SH-SY5Y (cell line): ENCODE results near the gene ZNF26.

Experiments used
- GATA2 ChIP-seq: IDR thresholded peaks from 2 replicates; pipeline ENCODE4 v1.6.1; 2011; ENCODE audit warnings: mild to moderate bottlenecking, low read depth, low read length
- GATA3 ChIP-seq: IDR thresholded peaks from 2 replicates; pipeline ENCODE4 v1.6.1; 2011; ENCODE audit warnings: low read depth, mild to moderate bottlenecking, low read length, moderate library complexity

GRCh38 chr12:132941336-132941954 is 44.7 kb upstream of the ZNF26 start:
- no peak for TF ChIP-seq GATA2
- TF ChIP-seq GATA3, result no peak
